ENCODE measurements around the gene PTDSS2.
A peak's percentile ranks its signal among the peaks of the same experiment; 100 is the strongest.

DNA sequence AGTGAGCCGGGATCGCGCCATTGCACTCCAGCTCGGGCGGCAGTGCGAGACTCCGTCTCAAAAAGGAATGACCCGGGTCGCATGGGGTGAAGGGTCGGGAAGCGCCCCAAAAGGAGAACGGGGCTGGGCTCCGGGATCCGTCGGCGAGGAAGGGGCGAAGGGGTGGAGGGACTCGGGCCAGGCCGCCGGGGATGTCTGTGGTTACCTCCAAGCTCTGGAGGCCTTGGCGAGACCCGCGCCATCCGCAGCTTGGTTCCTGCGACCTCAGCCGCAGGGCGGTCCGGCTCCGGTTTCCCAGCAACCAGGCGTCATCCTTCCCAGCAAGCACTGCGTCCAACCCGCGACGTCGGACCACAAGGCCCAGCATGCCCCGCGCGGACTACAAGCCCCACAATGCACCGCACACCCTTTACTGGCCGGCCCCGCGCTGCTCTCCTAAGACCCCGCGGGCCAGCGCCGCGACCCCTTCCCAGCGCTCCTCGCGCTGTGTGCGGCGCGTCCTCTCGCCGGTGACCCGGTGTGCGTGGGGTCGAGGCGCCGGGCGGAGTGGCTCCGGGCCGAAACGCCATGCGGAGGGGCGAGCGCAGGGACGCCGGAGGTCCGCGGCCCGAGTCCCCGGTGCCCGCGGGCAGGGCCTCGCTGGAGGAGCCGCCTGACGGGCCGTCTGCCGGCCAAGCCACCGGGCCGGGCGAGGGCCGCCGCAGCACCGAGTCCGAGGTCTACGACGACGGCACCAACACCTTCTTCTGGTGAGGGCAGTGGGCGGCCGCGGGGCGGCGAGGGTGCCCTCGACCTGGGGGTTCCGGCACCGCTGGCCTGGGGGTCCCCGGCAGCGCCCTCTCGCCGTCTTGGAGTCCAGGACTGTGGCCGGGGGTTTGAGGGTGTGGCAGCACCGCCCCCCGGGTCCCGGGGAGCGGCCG is at the start of gene PTDSS2:
- peak in 1 of 2 donors; percentile 83 for TF ChIP-seq POLR2A (IDR thresholded peaks at IDR 0.05)
- TF ChIP-seq, protein P1, sequence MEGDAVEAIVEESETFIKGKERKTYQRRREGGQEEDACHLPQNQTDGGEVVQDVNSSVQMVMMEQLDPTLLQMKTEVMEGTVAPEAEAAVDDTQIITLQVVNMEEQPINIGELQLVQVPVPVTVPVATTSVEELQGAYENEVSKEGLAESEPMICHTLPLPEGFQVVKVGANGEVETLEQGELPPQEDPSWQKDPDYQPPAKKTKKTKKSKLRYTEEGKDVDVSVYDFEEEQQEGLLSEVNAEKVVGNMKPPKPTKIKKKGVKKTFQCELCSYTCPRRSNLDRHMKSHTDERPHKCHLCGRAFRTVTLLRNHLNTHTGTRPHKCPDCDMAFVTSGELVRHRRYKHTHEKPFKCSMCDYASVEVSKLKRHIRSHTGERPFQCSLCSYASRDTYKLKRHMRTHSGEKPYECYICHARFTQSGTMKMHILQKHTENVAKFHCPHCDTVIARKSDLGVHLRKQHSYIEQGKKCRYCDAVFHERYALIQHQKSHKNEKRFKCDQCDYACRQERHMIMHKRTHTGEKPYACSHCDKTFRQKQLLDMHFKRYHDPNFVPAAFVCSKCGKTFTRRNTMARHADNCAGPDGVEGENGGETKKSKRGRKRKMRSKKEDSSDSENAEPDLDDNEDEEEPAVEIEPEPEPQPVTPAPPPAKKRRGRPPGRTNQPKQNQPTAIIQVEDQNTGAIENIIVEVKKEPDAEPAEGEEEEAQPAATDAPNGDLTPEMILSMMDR (IDR thresholded peaks at IDR 0.05) = no peak

Data from heart left ventricle (tissue), 13 donors.